HL-60/S4 treated with retinoic acid at 250 ng/mL for 4 days and 3 days (cell line): ENCODE measurements around the gene NLRP6.
"Not testable (repeated sequence)": the region's sequence is repeated elsewhere in the genome, so short reads cannot be mapped to it uniquely, and the experiment has no call there.

ENCODE experiments used
- in situ Hi-C: fragments of 300-500 bp; cut with MboI; formaldehyde crosslinking; loops from 2 replicates; pipeline ENCODE4 v1.7.0; 2022; ENCODE audit warnings: low sequenced_read_pairs

NLRP6 gene

DNA sequence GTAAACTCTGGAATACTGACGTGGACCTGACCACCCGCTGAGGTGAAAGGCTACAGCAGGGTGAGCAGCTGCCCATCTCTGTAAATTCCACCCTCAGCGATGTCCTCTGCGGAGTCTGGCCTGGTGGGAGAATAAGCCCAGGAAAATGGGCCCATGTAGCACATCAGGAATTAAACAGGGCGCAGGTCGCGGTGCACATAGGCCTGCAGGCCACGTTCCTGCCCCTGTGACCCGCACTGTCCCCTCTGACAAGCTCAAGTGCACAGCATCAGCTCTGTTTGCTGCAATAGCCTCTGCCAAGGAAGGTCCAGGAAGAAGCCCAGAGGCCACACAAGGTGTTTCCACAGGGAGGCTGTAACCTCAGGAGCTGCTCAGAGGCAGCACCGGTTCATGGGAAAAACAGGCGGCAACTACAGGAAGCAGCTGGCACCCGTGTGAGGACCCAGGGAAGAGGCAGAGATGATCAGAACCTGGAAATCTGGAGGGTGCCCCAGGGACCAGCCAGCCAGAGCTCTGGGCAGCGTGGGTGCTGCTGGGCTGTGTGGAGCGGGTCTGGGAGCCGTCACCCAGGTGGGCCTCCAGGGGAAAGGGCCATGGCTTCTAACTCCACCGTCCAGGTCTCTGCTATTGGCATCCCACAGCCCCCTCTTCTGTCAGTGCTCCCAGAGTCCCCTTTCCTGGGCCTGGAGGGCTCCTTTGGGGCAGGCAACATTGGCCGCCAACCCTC lies 28.6 kb downstream of the NLRP6 start:
- in situ Hi-C loops: no loop called here

DNA sequence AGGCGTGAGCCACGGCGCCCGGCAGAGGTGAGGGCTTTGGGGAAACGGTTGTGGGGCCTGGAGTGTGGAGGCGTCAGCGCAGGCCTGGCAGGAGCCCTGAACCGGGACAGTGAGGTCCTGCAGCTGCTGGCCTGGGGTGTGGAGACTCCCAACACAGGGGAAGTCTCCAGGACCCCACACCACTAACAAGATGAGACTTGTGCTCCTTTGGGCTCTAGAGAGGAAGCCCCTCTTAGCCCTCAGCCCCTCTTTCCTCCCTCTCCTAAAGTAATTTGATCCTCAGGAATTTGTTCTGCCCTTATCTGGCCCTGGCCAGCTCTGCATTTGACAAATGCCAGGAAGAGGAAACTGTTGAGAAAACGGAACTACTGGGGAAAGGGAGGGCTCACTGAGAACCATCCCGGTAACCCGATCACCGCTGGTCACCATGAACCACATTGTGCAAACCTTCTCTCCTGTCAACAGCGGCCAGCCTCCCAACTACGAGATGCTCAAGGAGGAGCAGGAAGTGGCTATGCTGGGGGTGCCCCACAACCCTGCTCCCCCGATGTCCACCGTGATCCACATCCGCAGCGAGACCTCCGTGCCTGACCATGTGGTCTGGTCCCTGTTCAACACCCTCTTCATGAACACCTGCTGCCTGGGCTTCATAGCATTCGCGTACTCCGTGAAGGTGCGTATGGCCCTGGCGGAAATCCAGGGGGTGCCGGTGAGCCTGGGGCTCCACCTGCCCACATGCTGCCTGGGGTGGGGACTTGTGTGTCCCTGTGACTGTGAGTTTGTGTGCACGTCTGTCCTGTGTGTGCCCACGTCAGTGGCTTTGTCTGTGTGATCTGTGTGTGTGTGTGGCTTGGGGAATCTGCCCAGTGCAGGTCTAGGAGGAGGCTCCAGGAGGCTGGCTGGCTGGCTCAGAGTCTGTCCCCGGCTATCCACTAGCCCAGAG lies 29.8 kb downstream of the NLRP6 start, which contains the start of gene IFITM2:
IFITM2 (plus strand) TSS at position 51 of the 943 bp plus-strand sequence; CDS start at position 428, 377 bp downstream.
- in situ Hi-C loops: not testable (repeated sequence)

DNA sequence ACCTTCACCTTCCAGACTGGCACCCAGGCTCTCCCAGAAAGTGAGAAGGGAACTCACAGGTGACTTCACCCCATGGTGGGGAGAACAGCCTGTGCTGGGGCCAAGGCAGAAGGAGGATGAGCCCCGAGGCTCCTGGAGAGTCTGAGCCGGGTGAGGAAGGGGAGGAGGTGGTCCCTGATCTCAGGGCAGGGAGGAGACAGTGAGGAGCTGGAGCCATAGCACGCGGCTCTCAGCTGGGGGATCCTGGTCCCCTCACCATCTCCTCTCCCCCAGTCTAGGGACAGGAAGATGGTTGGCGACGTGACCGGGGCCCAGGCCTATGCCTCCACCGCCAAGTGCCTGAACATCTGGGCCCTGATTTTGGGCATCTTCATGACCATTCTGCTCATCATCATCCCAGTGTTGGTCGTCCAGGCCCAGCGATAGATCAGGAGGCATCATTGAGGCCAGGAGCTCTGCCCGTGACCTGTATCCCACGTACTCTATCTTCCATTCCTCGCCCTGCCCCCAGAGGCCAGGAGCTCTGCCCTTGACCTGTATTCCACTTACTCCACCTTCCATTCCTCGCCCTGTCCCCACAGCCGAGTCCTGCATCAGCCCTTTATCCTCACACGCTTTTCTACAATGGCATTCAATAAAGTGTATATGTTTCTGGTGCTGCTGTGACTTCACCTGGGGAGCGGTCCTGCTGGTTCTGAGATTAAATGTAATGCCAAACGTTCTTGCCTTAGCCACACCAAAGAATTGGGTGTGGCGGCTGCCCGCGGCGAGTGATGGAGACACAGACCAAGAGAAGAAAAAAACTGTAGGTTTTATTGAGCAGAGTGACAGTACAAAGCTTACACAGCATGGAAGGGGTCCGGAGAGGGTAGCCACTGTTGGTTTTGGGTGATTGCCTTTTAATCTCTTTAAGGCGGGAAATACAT lies 30.8 kb downstream of the NLRP6 start:
- in situ Hi-C loops: not testable (repeated sequence)

DNA sequence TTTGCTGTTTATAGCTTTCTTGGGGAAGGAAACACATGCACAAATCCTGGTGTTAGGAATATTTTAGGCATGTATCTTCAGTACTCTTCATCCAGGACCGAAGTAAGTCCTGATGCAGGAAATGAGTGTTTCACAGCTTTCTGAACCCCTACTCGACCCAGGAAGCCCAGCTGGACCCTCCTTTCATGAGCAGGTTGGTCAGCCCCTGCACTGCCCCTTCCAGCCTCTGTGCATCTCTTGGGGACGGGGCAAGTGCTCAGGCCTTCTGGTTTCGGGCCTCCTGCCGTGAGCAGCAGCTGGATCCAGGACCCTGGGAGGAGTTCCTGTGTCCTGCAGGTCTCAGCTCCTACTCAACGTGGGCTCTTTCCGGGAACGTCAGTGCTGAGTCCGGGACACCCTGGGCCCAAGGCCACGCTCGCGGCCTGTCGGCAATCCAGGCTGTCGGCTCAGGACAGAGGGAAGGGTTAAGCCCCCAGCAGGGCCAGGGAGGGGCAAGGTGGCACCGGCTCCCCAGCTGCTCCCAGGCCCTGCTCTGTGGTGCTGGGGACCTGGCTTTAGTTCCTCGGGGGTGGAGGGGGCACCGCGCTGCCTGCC lies 31.9 kb downstream of the NLRP6 start:
- in situ Hi-C loops: not testable (repeated sequence)

DNA sequence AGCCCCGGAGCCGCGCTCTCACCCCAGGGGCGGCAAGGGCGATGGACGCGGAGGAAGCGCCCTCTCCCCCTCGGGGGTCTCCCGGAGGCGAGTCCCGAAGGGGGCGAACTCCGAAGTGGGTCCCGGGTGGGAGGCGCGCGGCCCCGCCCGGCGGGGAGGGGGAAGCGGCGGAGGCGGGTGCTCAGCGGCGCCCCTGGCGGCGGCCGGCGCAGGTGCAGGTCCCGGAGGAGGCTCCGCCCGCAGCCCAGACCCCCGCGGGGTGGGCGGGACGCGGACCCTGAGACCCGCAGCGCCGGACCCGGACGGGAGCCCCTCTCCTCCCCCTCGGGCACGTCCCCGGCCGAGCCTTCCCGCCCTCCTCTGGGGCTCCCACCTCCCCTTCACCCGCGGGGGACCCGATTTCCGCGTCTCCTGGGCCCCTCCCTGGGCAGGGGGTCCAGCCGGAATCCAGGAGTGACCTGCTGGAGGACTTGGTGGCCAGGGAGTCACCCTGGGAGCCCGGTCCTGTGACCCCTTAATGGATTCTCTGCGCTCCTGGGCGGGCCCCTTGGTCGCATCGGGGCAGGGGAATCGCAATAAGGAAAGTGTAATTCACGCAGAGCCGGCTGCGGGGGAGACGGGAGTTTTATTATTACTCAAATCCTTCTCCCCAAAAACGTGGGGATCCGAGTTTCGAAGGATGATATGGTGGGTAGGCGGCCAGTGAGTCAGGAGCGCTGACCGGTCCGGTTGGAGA lies 33.0 kb downstream of the NLRP6 start:
- in situ Hi-C loops: not testable (repeated sequence)

DNA sequence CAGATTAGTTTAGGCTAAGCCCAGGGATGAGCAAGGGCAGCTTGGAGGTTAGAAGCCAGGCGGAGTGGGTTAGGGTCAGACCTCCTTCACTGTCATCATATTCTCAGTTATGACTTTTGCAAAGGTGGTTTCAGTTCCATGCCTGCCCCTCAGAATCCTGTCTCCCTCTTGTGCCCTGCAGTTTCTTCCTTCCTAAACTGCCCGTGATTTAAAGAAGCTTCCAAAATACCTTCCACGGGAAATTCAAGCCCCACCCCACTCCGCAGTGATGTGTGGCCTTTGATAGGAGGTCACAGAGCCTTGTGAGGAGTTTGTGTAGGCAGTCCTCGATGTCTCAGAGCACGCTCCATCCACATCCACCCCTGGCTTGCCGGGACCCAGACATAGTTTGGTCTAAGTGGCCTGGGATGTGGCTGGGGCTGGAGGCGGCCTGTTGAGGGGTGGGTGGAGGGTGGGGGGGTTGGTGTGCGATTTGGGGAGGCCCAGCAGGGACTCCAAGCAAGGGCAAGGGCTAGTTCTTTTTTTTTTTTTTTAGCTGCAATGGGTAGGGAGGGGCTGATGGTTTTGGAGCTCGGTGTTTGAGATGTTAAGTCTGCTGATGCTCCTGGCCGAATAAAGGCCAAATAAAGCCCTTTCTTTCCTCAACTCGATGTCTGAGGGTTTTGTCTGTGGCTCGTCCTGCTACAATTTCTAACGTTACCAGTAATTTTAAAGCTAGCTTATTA lies 34.0 kb downstream of the NLRP6 start:
- in situ Hi-C loops: no loop called here

DNA sequence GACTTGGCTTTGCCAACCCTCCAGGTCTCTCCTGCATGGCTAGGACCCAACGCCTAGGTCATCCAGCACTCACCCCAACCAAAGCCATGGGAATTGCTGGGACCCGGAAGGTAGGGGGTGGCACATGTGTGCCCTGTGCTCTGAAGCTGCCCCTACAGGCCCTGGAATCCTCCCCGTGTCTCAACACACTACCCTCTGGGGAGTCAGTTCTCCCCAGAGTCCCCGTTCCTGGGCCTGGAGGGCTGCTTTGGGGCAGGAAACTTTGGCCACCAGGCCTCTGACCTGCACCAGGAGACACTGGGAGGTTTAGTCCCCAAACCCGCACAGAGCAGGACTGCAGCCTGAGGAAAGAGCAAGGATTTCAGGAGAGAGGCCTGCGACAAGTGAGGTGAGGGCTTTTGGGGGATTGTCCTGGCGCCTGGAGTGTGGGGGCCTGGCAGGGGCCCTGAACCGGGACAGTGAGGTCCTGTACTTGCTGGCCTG lies 35.1 kb downstream of the NLRP6 start:
- in situ Hi-C loops: no loop called here

DNA sequence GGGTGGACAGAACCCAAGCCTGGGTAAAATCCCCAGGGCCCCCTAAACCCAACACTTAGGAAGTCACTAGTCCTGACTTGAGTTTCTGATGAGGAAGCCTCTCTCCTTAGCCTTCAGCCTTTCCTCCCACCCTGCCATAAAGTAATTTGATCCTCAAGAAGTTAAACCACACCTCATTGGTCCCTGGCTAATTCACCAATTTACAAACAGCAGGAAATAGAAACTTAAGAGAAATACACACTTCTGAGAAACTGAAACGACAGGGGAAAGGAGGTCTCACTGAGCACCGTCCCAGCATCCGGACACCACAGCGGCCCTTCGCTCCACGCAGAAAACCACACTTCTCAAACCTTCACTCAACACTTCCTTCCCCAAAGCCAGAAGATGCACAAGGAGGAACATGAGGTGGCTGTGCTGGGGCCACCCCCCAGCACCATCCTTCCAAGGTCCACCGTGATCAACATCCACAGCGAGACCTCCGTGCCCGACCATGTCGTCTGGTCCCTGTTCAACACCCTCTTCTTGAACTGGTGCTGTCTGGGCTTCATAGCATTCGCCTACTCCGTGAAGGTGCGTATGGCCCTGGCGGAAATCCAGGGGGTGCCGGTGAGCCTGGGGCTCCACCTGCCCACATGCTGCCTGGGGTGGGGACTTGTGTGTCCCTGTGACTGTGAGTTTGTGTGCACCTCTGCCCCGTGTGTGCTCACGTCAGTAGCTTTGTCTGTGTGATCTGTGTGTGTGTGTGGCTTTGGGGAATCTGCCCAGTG lies 35.8 kb downstream of the NLRP6 start, which contains the start of gene IFITM1:
IFITM1 (plus strand) TSS at position 254 of the 767 bp plus-strand sequence; CDS start at position 385, 131 bp downstream.
- in situ Hi-C loops: no loop called here

DNA sequence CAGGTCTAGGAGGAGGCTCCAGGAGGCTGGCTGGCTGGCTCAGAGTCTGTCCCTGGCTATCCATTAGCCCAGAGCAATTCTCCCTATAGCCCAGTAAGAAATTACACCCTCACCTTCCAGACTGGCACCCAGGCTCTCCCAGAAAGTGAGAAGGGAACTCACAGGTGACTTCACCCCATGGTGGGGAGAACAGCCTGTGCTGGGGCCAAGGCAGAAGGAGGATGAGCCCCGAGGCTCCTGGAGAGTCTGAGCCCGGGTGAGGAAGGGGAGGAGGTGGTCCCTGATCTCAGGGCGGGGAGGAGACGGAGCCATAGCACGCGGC lies 36.3 kb downstream of the NLRP6 start:
- in situ Hi-C loops: not testable (repeated sequence)

DNA sequence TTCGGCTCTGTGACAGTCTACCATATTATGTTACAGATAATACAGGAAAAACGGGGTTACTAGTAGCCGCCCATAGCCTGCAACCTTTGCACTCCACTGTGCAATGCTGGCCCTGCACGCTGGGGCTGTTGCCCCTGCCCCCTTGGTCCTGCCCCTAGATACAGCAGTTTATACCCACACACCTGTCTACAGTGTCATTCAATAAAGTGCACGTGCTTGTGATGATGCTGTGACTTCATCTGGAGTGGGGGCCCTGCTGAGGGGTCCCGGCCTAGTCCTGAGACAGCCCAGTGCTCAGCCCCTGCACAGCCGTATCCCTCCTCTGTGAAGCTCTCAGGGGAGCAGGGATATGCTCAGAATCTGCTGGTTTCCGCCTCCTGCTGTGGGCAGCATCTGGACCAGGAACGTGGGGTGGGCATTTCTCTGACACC lies 36.9 kb downstream of the NLRP6 start:
- in situ Hi-C loops: no loop called here

DNA sequence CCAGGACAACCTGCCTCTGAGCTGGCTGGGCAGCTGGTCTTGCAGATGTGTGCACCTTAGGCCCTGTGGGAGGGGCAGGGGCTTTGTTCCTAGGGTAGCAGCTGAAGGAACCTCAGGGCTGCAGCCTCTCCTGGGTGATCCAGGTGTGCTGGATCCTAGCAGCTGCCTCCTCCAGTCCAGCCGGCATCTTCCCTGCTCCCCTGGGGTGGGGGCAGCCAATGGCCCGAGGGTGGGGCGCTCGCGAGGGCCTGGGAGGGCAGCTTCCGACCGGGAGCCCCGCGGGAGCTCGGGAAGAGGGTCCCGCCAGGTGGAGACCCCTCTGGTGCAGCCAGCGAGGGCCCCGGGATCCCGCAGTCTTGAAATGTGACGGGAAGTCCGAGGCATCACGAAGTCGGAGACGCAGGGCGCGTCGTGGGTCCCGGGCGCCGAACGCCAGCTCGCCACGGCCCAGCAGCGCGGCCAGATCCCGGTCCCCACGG lies 37.3 kb downstream of the NLRP6 start:
- in situ Hi-C loops: no loop called here

DNA sequence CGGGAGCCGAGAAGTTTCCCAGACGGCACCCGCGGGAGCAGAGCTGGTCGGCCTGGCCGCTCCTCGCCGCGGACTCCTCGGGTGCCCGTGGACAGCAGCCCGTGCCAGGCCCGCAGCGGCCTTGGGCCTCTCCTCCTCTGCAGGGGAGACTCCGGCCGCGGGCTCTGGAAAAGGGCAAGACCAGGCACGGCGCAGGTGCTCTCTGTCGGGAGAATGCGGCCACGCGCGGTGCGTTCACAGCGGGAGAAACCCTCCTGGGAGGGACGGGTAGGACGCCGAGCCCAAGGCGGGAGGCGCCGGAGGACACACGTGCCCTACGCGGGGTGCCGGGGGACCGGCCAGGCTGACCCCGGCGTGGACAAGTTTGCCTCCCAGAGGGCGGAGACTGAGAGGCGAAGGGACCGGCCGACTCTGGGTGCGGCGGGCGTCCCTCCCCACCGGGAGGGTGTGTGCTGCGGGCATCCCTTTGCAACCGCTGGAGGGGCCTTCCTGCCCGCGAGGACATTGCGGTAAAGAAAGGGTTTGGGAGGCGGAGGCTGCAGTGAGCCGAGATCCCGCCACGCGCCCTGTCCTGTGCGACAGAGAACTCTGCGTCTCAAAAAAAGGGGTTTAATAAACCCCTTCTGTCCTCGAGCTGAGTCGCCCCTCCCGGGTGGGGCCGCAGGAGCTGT lies 38.0 kb downstream of the NLRP6 start:
- in situ Hi-C loops: no loop called here

DNA sequence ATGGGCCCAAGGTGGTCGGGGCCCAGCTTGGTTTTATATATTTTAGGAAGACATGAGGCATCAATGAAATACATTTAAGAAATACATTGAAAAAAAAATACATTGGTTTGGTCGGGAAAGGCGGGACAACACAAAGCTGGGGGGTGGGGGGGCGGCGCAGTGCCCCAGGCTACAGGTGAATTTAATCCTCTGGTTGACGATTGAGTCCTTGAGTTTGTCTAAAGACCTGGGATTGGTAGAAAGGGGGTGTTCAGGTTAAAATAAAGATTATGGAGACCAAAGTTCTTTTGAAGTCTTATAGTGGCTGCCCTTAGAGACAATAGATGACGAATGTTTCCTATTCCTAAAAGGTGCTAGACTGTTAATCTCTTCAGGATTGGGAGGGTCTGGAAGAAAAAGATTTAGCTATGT lies 38.7 kb downstream of the NLRP6 start:
- in situ Hi-C loops: no loop called here

DNA sequence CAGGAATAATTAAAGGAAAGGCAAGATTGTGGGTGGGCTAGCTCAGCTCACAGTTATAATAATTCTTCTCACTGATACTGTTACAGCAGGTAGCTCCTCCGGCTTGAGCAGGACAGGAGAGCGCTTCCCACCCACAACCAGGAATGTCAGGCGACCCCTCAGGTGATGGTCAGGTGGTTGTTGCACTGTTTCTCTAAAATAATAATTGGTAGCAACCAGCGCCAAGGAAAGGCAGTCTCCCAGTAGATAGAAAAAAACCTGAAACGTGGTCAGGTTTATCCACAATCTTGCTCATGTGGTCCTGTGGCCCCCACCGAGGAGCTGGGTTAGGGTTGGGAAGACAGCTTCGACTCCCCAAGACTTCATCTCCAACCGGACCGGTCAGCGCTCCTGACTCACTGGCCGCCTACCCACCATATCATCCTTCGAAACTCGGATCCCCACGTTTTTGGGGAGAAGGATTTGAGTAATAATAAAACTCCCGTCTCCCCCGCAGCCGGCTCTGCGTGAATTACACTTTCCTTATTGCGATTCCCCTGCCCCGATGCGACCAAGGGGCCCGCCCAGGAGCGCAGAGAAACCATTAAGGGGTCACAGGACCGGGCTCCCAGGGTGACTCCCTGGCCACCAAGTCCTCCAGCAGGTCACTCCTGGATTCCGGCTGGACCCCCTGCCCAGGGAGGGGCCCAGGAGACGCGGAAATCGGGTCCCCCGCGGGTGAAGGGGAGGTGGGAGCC lies 39.6 kb downstream of the NLRP6 start:
- in situ Hi-C loops: not testable (repeated sequence)

DNA sequence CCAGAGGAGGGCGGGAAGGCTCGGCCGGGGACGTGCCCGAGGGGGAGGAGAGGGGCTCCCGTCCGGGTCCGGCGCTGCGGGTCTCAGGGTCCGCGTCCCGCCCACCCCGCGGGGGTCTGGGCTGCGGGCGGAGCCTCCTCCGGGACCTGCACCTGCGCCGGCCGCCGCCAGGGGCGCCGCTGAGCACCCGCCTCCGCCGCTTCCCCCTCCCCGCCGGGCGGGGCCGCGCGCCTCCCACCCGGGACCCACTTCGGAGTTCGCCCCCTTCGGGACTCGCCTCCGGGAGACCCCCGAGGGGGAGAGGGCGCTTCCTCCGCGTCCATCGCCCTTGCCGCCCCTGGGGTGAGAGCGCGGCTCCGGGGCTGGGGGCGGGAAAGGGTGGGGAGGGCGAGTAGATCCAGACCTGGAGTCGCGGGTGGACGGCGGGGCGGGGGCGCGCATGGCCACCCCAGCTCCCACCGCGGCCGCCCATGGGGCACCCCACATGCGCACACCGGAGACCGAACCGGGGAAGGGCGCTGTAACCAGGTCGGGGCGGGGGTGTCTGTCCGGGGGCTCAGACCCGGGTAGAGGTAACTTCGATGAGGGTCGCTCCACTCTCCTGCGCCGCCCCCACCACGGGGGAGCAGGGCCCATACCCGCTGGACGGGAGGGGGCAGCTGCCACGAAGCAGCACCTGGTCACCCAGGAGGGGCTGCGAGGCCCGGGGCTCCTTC lies 40.4 kb downstream of the NLRP6 start:
- in situ Hi-C loops: not testable (repeated sequence)
